ENCODE measurements around the gene PTAR1.
A peak's percentile ranks its signal among the peaks of the same experiment; 100 is the strongest.
"Not testable (repeated sequence)": the region's sequence is repeated elsewhere in the genome, so short reads cannot be mapped to it uniquely, and the experiment has no call there.

PTAR1 gene

DNA sequence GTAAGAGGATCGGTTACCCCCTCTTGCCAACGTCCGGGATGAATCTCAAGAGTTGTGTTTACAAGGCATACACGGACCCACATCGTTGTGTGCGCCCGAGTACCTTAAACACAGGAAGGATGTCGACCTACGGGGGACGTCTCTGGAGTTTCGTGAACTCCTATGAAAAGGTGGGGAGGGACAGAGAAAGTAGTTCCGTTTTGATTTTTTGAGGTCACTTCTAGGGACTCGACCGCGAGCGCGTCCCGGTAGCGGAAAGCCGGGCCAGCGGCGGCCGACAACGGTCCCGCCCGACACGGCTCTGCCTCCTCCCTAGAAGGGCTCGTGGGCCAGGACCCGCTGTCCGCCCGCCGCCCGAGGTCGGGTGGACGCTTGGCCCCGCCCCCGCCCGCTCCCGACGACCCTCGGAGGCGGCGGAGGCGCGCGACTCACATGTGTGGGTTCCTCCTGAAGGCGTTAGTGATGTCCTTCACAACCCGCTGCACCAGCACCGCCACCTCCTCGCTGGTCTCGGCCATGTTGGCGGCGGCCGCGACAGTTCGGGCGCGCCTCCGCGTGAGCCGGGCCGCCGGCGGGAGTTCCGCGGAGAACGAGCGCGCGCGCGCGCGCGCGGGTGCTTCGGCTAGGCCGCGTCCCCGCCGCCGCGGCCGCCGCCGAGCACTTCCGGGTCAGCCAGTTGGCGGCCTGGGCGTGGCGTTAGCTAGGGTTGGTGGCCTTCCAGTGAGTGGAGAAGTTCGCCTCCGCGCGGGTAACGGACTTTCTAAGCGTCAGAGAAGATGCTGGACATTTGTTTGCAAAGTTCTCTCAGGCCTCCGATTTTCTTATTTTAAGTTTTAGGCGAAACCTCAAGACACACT is at the start of gene PTAR1:
Gene PTAR1, minus strand, starts transcription at position 591 of the 857 bp plus-strand sequence. Its CDS starts 73 bp downstream, at position 518.
- Histone ChIP-seq H3K4me2 (peak within 1 kb of the TSS; percentile 93), H3K27ac (peak within 1 kb of the TSS; percentile 95), H3K4me3 (peak within 1 kb of the TSS; percentile 85), H3K27me3 (no peaks in the 10 kb centered on the region), H3K9me3 (no peaks in the 10 kb centered on the region), H3K36me3 (peaks cover 16% of the 10 kb centered on the region; the same call in 1 of the 2 replicates), H3K4me1 (peaks cover 23% of the 10 kb centered on the region), H3K9ac (peak within 1 kb of the TSS; percentile 93), H4K20me1 (peaks cover 27% of the 10 kb centered on the region; the same call in 1 of the 2 replicates)
- TF ChIP-seq Cebpa-rat (IDR thresholded peaks at IDR 0.05): no peak

DNA sequence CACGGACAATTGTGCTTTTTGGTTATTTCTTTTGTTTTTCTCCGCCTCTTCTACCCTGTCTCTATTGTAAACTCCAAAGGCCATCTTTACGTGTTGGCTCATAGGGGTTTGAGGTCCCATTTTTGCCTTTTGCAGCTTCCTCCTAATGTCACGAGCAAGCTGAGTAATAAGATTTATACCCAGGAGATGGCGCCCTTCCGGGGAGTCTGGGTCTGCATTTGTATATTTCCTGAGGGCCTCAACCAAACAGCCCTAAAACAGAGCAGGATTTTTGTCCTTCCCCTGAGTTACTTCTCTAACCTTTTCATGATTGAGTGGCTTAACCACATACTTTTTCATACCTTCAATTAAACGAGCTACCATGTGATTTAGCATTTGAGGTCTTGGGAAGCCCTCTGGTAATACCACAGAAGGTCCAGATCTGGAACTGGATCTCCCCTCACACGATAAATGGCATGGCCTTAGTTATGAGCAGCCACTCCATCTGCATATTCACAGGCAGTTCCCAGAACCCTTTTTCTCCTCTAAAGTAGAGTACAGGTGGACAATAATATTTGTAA is 49.6 kb upstream of the PTAR1 start:
- H3K9me3 ChIP-seq: peaks cover 4% of the 10 kb centered on the region
- no peaks in the 10 kb centered on the region for H4K20me1 ChIP-seq
- H3K27ac ChIP-seq: no peak overlapping the region
- no peak overlapping the region for H3K4me2 ChIP-seq
- TF ChIP-seq Cebpa-rat (IDR thresholded peaks at IDR 0.05): no peak
- H3K27me3 ChIP-seq: no peaks in the 10 kb centered on the region
- H3K4me3 ChIP-seq: no peak overlapping the region
- peaks cover 7% of the 10 kb centered on the region; the same call in 1 of the 2 replicates for H3K4me1 ChIP-seq
- H3K9ac ChIP-seq: no peak overlapping the region
- no peaks in the 10 kb centered on the region for H3K36me3 ChIP-seq

- Histone ChIP-seq H3K27me3 (no peaks in the 10 kb centered on the region), H3K9ac (no peak overlapping the region), H3K36me3 (no peaks in the 10 kb centered on the region), H3K9me3 (peaks cover 4% of the 10 kb centered on the region), H3K27ac (no peak overlapping the region), H3K4me2 (no peak overlapping the region), H3K4me1 (peaks cover 6% of the 10 kb centered on the region; the same call in 1 of the 2 replicates), H3K4me3 (no peak overlapping the region), H4K20me1 (no peaks in the 10 kb centered on the region)
- no peak for TF ChIP-seq Cebpa-rat (IDR thresholded peaks at IDR 0.05)
Measured at GRCh38 chr9:69806627-69807026, 46.8 kb upstream of the PTAR1 start.

DNA sequence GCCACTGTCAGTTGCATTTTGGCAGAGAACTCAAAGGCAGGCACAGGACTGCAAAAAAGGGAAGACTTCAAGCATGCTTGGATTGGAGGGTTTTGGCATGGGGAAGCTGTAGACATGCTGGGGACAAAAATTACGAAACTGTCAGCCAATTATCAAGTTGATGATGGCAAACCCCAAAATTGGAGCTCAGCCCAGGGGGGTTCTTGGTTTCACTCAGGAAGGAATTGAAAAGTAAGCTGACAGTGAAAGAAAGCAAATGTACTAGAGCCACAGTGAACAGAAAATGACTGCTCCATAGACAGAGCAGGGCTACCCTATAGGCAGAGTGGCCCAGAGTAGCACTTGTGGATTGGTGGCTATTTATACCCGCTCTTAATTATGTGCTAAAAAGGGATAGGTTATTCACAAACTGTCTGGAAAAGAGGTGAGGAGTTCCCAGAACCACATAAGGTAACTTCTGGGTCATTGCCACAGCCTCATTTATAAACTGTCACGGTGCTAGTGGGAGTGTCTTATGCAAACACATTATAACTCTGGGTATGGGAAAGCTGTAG is 46.2 kb upstream of the PTAR1 start:
- Histone ChIP-seq H3K9ac (no peak overlapping the region), H4K20me1 (no peaks in the 10 kb centered on the region), H3K36me3 (no peaks in the 10 kb centered on the region), H3K9me3 (peaks cover 4% of the 10 kb centered on the region), H3K4me1 (peaks cover under 1% of the 10 kb centered on the region; the same call in 1 of the 2 replicates), H3K4me2 (no peak overlapping the region), H3K27ac (no peak overlapping the region), H3K4me3 (no peak overlapping the region), H3K27me3 (no peaks in the 10 kb centered on the region)
- no peak for TF ChIP-seq Cebpa-rat (IDR thresholded peaks at IDR 0.05)

GRCh38 chr9:69801989-69802388 is 42.2 kb upstream of the PTAR1 start:
- H3K27me3 ChIP-seq: no peaks in the 10 kb centered on the region
- H3K4me1 ChIP-seq: no peaks in the 10 kb centered on the region
- no peak overlapping the region for H3K27ac ChIP-seq
- no peaks in the 10 kb centered on the region for H3K36me3 ChIP-seq
- peaks cover 4% of the 10 kb centered on the region; the same call in 1 of the 2 replicates for H3K9me3 ChIP-seq
- H4K20me1 ChIP-seq: no peaks in the 10 kb centered on the region
- no peak overlapping the region for H3K9ac ChIP-seq
- no peak overlapping the region for H3K4me2 ChIP-seq
- TF ChIP-seq Cebpa-rat (IDR thresholded peaks at IDR 0.05): no peak
- H3K4me3 ChIP-seq: no peak overlapping the region

DNA sequence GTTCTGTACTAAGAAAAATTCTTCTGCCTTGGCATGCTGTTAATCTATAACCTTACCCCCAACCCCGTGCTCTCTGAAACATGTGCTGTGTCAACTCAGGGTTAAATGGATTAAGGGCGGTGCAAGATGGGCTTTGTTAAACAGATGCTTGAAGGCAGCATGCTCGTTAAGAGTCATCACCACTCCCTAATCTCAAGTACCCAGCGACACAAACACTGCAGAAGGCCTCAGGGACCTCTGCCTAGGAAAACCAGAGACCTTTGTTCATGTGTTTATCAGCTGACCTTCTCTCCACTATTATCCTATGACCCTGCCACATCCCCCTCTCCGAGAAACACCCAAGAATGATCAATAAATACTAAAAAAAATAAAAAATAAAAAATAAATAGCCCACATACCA is 40.2 kb upstream of the PTAR1 start:
- not testable (repeated sequence) for H3K27ac ChIP-seq, H3K4me1 ChIP-seq, H3K36me3 ChIP-seq, H3K4me3 ChIP-seq, H3K9me3 ChIP-seq, H3K4me2 ChIP-seq, H3K9ac ChIP-seq, H3K27me3 ChIP-seq, H4K20me1 ChIP-seq

- H3K9ac ChIP-seq, H3K4me3 ChIP-seq, H3K4me2 ChIP-seq: not testable (repeated sequence)
Measured at GRCh38 chr9:69799521-69799920, 39.7 kb upstream of the PTAR1 start.

GRCh38 chr9:69798744-69799143 is 38.9 kb upstream of the PTAR1 start:
- no peak overlapping the region for H3K9ac ChIP-seq
- H3K27ac ChIP-seq: no peak overlapping the region
- H3K27me3 ChIP-seq: no peaks in the 10 kb centered on the region
- H3K36me3 ChIP-seq: no peaks in the 10 kb centered on the region
- H3K4me1 ChIP-seq: no peaks in the 10 kb centered on the region
- H3K9me3 ChIP-seq: peaks cover 4% of the 10 kb centered on the region; the same call in 1 of the 2 replicates
- H3K4me3 ChIP-seq: no peak overlapping the region
- H3K4me2 ChIP-seq: no peak overlapping the region
- no peak for TF ChIP-seq Cebpa-rat (IDR thresholded peaks at IDR 0.05)
- H4K20me1 ChIP-seq: no peaks in the 10 kb centered on the region

More at GRCh38 chr9:69799521-69799920, 39.7 kb upstream of the PTAR1 start:
- H3K9me3 ChIP-seq, H3K27ac ChIP-seq, H3K4me1 ChIP-seq, H4K20me1 ChIP-seq, H3K36me3 ChIP-seq, H3K27me3 ChIP-seq: not testable (repeated sequence)

- Histone ChIP-seq H3K9ac (no peak overlapping the region), H3K4me2 (no peak overlapping the region)
- TF ChIP-seq Cebpa-rat (IDR thresholded peaks at IDR 0.05): no peak
Measured at GRCh38 chr9:69797675-69798074, 37.9 kb upstream of the PTAR1 start.

DNA sequence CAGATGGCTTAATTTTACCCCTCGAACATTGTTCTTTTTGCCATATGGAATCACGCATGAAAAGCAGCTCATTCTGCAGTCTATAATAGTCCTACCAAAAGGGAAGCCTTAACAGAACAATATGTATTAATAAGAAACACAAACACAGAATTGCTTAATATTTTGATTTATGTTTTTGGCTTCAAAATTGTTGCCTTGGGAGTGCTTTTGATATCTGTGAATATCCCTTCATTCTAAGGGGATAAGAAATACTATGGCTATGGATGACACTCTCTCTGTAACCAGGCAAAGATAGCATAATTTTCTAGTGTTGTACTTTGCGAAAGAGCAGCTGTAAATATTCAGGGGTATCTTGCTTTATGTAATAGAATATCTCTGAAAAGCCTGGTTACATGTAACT is 34.5 kb upstream of the PTAR1 start:
- no peak overlapping the region for H3K27ac ChIP-seq
- no peaks in the 10 kb centered on the region for H3K27me3 ChIP-seq
- no peak overlapping the region for H3K4me3 ChIP-seq
- no peaks in the 10 kb centered on the region for H3K36me3 ChIP-seq
- no peaks in the 10 kb centered on the region for H3K4me1 ChIP-seq
- no peaks in the 10 kb centered on the region for H4K20me1 ChIP-seq
- no peak overlapping the region for H3K4me2 ChIP-seq
- no peak for TF ChIP-seq Cebpa-rat (IDR thresholded peaks at IDR 0.05)
- no peak overlapping the region for H3K9ac ChIP-seq
- peaks cover under 1% of the 10 kb centered on the region; the same call in 1 of the 2 replicates for H3K9me3 ChIP-seq

More at GRCh38 chr9:69797675-69798074, 37.9 kb upstream of the PTAR1 start:
- H4K20me1 ChIP-seq: no peaks in the 10 kb centered on the region
- peaks cover 4% of the 10 kb centered on the region; the same call in 1 of the 2 replicates for H3K9me3 ChIP-seq
- H3K4me3 ChIP-seq: no peak overlapping the region
- no peaks in the 10 kb centered on the region for H3K27me3 ChIP-seq
- no peaks in the 10 kb centered on the region for H3K4me1 ChIP-seq
- H3K27ac ChIP-seq: no peak overlapping the region
- no peaks in the 10 kb centered on the region for H3K36me3 ChIP-seq
